Endothelial cell of umbilical vein (primary cell): ENCODE data around the gene CSNK1E.
"Not testable (repeated sequence)": the region's sequence is repeated elsewhere in the genome, so short reads cannot be mapped to it uniquely, and the experiment has no call there.

Source experiments
- GATA2 ChIP-seq: IDR thresholded peaks from 2 replicates; pipeline ENCODE4 v1.7.0; 2011; ENCODE audit warnings: low read depth, mild to moderate bottlenecking, moderate library complexity, mixed read lengths, low read length; ENCODE audit not compliant: insufficient read length, insufficient read depth
- POLR2AphosphoS5 ChIP-seq: IDR thresholded peaks from 2 replicates; pipeline ENCODE4 v1.6.1; 2012; ENCODE audit warnings: low read depth, mild to moderate bottlenecking, control low read depth, low read length, moderate library complexity; ENCODE audit not compliant: insufficient read depth
- TF ChIP-seq, protein P1 (sequence below), 2 donors: IDR thresholded peaks; 1 replicate in 1 of 2; 2 replicates in 1 of 2; pipeline ENCODE4 v1.5.1; 2011; ENCODE audit warnings: low read length in 2 of 2, mild to moderate bottlenecking in 2 of 2, moderate library complexity in 2 of 2, control low read depth in 1 of 2, inconsistent platforms in 1 of 2, low read depth in 1 of 2; ENCODE audit not compliant: insufficient read depth in 1 of 2; ENCODE audit errors: extremely low read depth in 1 of 2

DNA sequence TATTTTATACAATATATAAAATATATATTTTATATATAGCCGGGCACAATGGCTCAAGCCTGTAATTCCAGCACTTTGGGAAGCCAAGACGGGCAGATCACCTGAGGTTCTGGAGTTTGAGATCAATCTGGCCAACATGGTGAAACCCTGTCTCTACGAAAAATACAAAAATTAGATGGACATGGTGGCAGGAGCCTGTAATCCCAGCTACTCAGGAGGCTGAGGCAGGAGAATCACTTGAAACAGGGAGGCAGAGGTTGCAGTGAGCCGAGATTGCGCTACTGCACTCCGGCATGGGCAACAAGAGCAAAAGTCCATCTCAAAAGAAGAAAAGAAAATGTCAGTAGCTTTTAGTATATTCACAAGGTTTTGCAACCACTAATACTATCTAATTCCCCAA, 22.7 kb upstream of the CSNK1E start:
- TF ChIP-seq, protein P1, sequence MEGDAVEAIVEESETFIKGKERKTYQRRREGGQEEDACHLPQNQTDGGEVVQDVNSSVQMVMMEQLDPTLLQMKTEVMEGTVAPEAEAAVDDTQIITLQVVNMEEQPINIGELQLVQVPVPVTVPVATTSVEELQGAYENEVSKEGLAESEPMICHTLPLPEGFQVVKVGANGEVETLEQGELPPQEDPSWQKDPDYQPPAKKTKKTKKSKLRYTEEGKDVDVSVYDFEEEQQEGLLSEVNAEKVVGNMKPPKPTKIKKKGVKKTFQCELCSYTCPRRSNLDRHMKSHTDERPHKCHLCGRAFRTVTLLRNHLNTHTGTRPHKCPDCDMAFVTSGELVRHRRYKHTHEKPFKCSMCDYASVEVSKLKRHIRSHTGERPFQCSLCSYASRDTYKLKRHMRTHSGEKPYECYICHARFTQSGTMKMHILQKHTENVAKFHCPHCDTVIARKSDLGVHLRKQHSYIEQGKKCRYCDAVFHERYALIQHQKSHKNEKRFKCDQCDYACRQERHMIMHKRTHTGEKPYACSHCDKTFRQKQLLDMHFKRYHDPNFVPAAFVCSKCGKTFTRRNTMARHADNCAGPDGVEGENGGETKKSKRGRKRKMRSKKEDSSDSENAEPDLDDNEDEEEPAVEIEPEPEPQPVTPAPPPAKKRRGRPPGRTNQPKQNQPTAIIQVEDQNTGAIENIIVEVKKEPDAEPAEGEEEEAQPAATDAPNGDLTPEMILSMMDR (IDR thresholded peaks at IDR 0.05; ENCODE audit: extremely low read depth in 1 of 2, insufficient read depth in 1 of 2, low read depth in 1 of 2, low read length in 2 of 2): not testable (repeated sequence)
- not testable (repeated sequence) for TF ChIP-seq POLR2AphosphoS5, GATA2
